HG02973 (cell line): ENCODE measurements around the gene DSCAML1.

Source experiments
- ATAC-seq: cut with Tn5 transposase; IDR thresholded peaks from one replicate; pipeline ENCODE4 v1.9.1; 2021; ENCODE audit warnings: moderate library complexity; ENCODE audit not compliant: unreplicated experiment

DSCAML1 gene

DNA sequence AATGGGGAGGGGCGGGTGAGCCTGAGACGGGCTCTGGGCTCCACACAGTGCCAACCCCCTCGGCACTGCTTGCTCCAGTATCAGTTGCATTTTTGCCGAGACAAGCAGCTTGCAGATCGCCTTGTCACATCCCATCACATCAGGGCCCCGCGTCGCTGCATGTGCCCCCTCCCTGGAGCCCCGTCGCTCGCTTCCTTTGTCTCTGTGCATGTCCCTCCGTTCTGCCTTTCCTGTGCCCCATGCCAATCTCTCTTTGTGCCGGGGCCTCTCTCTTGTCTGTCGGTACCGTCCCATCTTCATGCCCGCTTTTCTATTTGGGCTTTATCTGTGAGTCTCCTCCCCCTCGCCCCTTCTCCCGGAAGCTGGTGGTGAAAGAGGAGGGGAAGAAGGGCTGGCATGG lies 267.2 kb downstream of the DSCAML1 start:
- ATAC-seq: no peak

DNA sequence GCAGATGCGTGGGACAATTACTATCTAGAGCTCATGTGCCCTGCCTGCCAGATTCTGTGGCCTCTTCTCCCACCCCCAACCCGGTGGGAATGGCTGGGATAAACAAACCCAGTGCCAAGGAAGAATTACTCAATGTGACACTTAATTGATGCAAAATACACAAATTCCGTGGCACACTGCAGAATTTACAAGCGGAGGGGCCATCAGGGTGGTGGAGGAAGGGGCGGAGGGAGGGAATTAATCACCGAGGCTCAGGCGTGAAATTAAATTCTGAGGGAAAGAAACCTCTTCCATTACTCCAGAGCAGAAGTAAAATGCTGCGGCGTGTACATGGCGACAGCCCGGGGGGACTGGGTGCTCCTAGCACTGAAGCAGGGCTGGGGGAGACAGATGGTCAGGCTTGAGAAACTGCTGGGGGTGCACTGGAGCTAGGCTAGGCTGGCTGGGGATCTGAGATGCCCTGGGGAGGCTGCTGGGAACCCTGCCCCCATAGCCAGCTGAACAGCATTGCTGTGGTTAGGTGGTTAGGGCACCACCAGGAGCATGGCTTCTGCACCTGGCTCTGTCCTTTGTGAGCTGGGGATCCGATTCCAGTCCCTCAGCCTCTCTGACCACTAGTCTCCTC lies 268.8 kb downstream of the DSCAML1 start:
- no peak for ATAC-seq

DNA sequence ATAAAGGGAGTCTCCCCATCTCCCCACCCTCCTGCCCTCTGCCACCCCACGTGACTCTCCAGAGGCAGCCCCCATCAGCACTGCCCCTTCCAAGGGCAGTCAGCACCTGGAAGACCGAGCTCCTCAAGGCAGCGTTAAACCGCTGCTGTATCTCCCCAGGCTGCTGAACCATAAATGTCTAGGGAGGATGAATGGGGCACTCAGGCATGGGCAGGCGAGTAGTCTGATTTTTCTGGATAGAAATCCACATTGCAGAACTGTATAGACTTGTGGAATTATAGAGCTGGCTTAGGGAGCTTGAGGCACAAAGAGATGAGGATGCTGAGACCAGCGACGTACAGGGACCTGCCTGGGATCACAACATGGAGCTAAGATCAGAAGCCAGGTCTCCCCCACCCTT lies 269.7 kb downstream of the DSCAML1 start:
- ATAC-seq: no peak

GRCh38 chr11:117525866-117526542 lies 271.0 kb downstream of the DSCAML1 start:
- no peak for ATAC-seq

GRCh38 chr11:117524468-117525183 lies 272.4 kb downstream of the DSCAML1 start:
- no peak for ATAC-seq

DNA sequence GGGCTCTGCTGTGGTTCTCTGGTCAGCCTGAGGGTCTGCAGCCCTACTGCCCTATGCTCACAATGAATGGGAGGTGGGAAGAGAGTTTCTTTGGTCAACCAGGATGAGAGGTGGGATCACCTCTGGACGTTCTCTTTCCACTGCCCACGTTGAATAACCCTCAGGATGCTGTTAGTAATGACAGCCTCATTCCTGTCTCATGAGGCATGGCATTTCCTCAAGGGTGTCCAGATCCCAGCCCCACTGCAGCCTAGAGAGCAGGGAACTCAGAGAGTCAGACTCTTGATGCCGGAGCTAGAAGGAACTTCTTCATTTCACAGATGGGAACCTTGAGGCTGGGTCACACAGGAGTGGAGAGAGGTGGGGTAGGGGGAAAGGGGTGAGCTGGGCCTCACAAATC lies 273.3 kb downstream of the DSCAML1 start:
- ATAC-seq: no peak

DNA sequence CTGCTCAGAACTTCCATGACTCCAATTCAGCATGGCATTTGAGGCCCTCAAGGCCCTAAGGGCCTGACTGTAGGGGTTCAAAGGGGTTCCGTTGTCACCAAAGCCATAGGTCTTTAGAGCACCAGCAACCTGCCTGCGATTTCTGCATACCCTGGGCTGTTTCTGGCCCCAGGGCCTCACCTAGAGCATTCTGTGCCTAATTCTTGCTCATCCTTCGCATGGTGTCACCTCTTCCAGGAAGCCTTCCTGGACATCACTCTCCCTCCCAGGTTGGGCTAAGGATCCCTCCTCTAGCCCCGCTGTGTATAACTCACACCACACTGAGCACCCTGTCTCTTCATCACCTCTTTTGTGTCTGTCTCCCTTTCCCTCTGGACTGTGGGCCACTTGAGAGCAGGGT lies 275.0 kb downstream of the DSCAML1 start:
- ATAC-seq: no peak

DNA sequence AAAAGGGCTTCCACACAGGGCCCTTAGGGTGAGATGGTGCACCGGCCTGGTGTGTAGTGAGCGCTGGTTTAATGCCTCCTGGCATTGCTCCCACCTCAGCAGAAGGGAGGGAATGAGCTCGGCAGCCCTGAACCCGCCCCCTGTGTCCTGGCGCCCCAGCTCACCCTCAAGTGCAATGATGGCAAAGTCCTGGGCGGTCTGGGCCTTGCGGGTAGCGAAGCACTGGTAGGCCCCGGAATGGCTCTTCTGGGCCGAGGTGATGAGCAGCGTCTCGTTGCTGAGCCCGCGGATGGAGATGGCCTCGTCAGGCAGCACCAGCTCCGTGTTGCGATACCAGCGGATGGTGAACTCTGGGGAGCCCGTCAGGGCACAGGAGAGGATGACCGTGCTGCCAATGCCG lies 276.1 kb downstream of the DSCAML1 start:
- ATAC-seq: no peak

DNA sequence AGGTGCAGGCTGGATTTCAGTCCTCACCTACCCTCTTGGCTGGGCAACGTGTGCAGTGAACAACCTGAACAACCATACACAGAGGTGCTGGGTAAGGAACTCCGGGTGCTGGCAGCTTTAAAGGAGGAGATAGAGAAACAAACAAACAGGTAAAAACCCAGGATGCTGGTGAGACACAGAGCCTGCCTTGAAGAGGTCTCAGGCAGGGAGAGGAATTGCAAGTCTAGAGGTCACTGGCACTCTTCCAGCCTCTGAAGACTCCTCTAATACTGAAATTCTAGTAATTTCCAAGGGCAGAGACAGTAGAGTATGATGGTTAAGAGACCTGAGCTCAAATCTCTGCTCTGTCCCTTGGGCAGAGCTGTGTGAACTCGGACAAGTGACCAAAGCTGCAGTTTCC lies 276.8 kb downstream of the DSCAML1 start:
- ATAC-seq: no peak

DNA sequence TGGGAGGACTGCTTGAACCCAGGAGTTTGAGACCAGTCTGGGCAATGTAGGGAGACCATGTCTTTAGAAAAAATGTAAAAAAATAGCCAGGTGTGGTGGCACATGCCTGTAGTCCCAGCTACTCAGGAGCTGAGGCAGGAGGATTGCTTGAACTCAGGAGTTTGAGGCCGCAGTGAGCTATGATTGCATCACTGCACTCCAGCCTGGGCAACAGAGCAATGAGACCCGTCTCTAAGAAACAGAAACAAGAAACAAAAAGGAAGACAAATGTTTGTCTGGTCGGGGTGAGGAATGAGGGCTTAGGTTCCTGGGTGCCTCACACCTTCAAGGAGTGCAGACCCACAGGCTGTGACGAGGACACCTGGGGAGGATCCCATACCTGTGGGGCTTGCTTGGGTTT lies 277.4 kb downstream of the DSCAML1 start:
- ATAC-seq: no peak

- ATAC-seq: no peak
Measured at GRCh38 chr11:117519170-117519569, 277.8 kb downstream of the DSCAML1 start.

DNA sequence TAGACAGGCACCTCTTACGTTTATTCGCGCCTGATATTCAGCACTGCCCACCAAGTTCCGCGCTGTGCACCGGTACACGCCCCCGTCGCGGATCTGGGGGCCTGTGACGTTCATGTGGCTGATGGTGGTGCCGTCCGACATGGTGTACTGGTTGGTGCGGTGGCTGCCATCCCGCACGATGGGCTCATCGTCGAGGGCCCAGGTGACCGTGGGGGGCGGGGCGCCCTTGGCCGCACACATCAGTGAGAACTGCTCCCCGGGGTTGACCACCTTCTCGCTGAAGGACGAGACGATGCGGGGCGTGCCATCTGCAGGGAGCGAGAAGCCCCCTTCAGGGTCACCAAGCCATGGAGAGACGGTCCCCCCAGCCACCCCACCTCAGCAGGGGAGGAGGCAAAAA lies 278.6 kb downstream of the DSCAML1 start:
- ATAC-seq: no peak

DNA sequence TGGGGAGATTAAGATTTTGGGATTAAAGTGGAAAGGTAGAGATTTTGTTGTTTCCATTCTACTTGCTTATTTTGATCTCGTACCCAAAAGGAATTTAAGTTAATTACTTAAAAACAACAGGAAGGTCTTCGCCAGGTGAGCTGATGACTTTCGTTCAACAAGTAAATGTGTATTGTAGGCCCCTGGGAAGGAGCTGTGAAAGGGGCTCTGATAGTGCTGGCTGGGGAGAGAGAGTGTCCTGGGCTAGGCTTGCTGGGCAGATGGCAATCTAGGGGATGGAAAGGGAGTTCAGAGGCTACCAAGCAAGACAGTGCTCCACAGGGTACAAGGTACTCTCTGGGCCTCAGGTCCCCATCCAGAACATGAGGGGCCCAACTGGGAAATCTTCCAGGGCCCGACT lies 279.9 kb downstream of the DSCAML1 start:
- no peak for ATAC-seq

DNA sequence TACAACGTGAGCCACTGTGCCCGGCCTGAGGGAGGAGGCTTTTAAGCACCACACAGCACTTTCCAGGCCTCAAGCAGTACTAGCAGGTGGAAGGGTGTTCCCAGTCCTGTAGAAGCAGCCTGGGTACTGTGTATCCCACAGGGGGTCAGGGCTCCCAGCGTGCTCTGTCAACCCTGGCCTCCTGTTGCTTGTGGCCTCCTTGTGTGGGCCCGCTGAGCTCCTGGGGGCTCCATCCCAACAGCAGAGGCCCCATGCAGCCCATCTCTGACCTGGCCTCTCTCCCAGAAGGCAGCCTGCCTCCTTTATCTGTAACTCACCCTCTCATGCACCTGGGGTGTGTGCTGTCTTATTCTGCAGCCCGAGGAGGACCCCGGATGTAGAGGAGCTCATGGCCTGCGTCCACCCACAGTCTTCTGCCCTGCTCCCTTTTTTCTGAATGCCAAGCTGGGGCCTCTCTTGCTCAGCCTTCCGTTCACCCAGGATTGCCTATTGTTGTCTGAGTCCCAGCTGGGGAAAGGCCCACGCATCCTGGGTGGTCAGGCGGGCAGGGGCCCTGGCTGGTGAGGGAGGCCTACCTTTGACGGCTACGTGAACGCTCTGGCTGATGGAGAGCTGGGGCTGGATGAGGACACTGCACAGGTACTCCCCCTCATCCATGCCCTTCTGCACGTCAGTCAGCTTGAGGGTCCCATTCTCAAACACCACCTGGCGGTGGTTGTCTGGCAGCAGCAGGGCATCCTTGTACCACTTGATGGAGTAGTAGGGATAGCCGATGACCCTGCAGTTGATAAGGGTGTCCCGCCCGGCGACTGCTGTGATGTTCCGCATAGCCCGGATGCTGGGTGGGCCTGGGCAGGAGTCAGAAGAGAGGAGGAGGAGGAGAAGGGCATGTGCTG lies 280.9 kb downstream of the DSCAML1 start:
- no peak for ATAC-seq

GRCh38 chr11:117514256-117514655 lies 282.8 kb downstream of the DSCAML1 start:
- ATAC-seq: no peak

DNA sequence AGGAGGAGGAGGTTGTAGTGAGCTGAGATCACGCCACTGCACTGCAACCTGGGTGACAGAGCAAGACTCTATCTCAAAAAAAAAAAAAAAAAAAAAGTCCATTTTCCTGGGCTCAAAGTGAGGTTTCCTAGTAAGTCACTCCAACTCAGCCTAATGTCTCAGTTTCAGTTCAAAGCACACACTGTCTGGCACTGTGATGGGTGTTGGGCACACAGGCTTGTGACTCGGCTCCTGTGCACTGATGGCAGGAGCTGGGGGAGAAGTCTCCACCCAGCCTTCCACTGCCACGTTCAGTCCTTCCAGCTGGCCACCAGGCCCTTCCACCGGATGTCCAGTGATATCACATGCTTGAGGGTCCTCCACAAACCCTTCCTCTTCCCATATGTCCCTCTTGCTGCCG lies 283.4 kb downstream of the DSCAML1 start:
- no peak for ATAC-seq

GRCh38 chr11:117511931-117512539 lies 285.0 kb downstream of the DSCAML1 start:
- ATAC-seq: no peak

- ATAC-seq: no peak
Measured at GRCh38 chr11:117511483-117511930, 285.5 kb downstream of the DSCAML1 start.

DNA sequence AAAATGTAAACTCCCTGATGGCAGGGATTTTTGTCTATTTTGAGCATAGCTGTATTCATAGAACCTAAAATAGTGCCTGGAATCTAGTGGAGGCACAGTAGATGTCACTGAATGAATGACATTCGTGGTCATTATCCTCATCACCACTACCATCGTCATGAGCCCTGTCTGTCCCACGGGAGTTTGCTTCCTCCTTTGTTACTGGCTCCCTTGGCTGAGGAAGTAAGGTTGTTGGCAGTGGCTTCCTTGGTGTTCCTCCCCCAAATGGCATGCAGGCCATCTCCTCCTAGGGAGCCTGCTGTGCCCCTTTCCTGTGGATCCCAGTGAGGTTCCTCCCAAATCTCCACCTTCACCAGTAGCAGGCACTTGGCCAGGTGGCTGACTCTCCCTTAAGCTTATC lies 286.4 kb downstream of the DSCAML1 start:
- ATAC-seq: no peak

- no peak for ATAC-seq
Measured at GRCh38 chr11:117509543-117509942, 287.5 kb downstream of the DSCAML1 start.

DNA sequence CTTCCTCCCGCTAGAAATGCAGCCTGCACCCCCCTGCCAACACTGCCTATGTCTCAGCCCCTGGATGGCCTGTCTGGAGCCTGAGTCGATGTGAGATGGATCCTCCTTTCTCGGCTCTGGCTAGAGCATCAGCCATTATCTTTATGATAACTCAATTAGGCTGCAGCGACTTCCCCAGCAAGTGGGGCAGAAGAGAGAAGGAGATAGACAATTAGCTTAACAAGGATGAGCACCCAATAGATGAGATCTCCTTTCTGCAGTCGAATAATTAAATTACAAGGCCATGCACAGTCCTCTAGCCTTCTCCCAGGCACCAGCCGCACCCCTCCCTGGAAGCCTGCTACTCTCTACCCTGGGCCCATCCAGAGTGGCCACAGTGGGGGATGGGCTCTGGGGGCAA lies 290.0 kb downstream of the DSCAML1 start:
- no peak for ATAC-seq
